OCI-LY3 (cell line): ENCODE results near the gene ZFAND2A.

Source experiments
- H2AFZ ChIP-seq: fragments of 200-600, 300-600 bp; shearing (Covaris generic); 2 replicates; pipeline ENCODE4 v1.6.0; 2014; ENCODE audit warnings: antibody characterized with exemption, low read depth, low read length
- H3K27ac ChIP-seq: fragments of 200-600, 300-600 bp; sonication (generic); 2 replicates; pipeline ENCODE4 v1.5.1; 2014; ENCODE audit warnings: mild to moderate bottlenecking, low read length, moderate library complexity, mixed read lengths
- H3K27me3 ChIP-seq: fragments of 200-600, 300-600 bp; sonication (generic); 2 replicates; pipeline ENCODE4 v1.6.1; 2014; ENCODE audit warnings: low read depth, low read length, mixed read lengths
- H3K36me3 ChIP-seq: fragments of 200-600, 300-600 bp; sonication (generic); replicated peaks from 2 replicates; pipeline ENCODE3; 2014; ENCODE audit warnings: low read depth, low read length, mixed read lengths
- H3K4me1 ChIP-seq: fragments of 300-600, 200-600 bp; sonication (generic); 2 replicates; pipeline ENCODE4 v1.6.1; 2014; ENCODE audit warnings: low read length, mixed read lengths
- H3K4me2 ChIP-seq: fragments of 200-600, 300-600 bp; sonication (generic); 2 replicates; pipeline ENCODE4 v1.6.1; 2014; ENCODE audit warnings: low read length, mixed read lengths
- H3K4me3 ChIP-seq: fragments of 300-600, 200-600 bp; sonication (generic); 2 replicates; pipeline ENCODE4 v1.5.1; 2014; ENCODE audit warnings: antibody characterized with exemption, mild to moderate bottlenecking, low read length, moderate library complexity
- H3K79me2 ChIP-seq: fragments of 300-600, 200-600 bp; shearing (Covaris generic); 2 replicates; pipeline ENCODE4 v1.6.1; 2014; ENCODE audit warnings: mild to moderate bottlenecking, low read length, mixed read lengths
- H3K9ac ChIP-seq: fragments of 300-600, 200-600 bp; shearing (Covaris generic); 2 replicates; pipeline ENCODE4 v1.6.0; 2014; ENCODE audit warnings: mild to moderate bottlenecking, low read length, moderate library complexity
- H3K9me3 ChIP-seq: fragments of 200-600, 300-600 bp; shearing (Covaris generic); 2 replicates; pipeline ENCODE4 v1.6.1; 2014; ENCODE audit warnings: low read length, mixed read lengths; ENCODE audit not compliant: insufficient read depth
- H4K20me1 ChIP-seq: fragments of 200-600, 300-600 bp; sonication (generic); 2 replicates; pipeline ENCODE4 v1.6.1; 2016; ENCODE audit warnings: low read length, mixed read lengths; ENCODE audit not compliant: insufficient read depth
- EZH2phosphoT487 ChIP-seq: fragments of 200-600 bp; shearing (Covaris generic); IDR thresholded peaks from 2 replicates; pipeline ENCODE4 v1.6.1; 2018; ENCODE audit warnings: antibody characterized with exemption, mixed run types, low read depth
- TF ChIP-seq, protein P1 (sequence below): fragments of 200-600, 300-600 bp; sonication (generic); IDR thresholded peaks from 2 replicates; pipeline ENCODE4 v1.5.1; 2014; ENCODE audit warnings: antibody characterized with exemption, low read length, low read depth

The ZFAND2A gene

DNA sequence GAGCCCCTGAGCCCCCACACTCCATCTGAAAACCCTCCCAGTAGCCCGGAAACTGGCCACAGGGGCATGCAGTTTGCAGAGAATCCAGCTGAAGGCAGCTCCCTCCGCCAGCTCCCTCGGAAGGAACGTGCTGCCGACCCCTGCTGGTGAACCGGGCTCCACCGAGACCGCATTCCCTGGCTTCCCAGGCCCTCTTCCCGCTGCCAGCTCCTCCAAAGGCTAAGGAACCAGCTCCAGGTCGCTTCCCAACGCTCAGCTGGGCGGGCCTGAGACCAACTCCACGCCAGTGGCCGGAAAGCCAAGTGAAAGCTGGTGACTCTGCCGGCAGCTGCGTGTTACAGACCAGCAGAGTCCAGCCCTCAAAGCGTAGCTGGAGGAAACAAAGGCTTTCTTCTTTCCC, 36.3 kb downstream of the ZFAND2A start:
- Histone ChIP-seq H3K36me3 (no peaks in the 10 kb centered on the region), H3K79me2 (peaks cover 9% of the 10 kb centered on the region; the same call in 1 of the 2 replicates), H2AFZ (no peak overlapping the region), H3K27me3 (no peaks in the 10 kb centered on the region), H3K9me3 (no peaks in the 10 kb centered on the region), H3K27ac (no peak overlapping the region), H4K20me1 (no peaks in the 10 kb centered on the region), H3K4me2 (no peak overlapping the region), H3K4me1 (no peaks in the 10 kb centered on the region), H3K4me3 (no peak overlapping the region), H3K9ac (no peak overlapping the region)
- TF ChIP-seq, protein P1, sequence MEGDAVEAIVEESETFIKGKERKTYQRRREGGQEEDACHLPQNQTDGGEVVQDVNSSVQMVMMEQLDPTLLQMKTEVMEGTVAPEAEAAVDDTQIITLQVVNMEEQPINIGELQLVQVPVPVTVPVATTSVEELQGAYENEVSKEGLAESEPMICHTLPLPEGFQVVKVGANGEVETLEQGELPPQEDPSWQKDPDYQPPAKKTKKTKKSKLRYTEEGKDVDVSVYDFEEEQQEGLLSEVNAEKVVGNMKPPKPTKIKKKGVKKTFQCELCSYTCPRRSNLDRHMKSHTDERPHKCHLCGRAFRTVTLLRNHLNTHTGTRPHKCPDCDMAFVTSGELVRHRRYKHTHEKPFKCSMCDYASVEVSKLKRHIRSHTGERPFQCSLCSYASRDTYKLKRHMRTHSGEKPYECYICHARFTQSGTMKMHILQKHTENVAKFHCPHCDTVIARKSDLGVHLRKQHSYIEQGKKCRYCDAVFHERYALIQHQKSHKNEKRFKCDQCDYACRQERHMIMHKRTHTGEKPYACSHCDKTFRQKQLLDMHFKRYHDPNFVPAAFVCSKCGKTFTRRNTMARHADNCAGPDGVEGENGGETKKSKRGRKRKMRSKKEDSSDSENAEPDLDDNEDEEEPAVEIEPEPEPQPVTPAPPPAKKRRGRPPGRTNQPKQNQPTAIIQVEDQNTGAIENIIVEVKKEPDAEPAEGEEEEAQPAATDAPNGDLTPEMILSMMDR: no peak

DNA sequence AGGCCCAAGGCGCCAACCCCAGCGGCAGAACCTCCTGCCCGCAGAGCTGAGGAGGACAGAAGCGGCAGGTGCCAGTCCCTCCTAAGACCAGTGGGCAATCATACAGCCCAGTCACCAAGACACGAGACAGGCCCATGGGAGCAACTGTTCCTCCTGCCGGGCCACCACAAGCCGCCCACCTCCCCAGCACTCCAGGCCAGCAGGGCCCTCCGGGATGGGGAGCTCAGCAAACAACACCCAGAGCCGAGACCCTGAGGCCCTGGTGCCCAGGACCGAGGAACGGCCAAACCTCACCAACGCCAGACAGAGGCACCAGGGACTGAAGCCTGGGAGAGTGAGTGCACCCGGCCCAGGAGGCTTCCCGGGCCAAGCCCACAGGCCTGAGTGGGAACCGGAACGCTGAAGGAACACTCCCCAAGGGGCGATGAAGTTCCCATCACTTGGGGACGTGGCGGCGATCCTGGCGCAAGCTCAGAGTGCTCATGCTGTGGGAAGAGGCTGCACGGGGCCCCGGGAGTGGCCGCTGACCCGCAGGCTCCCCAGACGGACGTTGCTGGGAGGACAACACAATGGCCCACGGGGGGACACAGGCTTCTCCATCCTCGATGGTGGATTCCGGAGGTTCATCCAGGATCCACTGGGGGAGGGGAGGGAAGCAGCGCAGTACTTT, 37.0 kb downstream of the ZFAND2A start:
- Histone ChIP-seq H2AFZ (no peak overlapping the region), H3K9ac (no peak overlapping the region), H3K27ac (no peak overlapping the region), H4K20me1 (no peaks in the 10 kb centered on the region), H3K4me1 (no peaks in the 10 kb centered on the region), H3K27me3 (no peaks in the 10 kb centered on the region), H3K4me3 (no peak overlapping the region), H3K4me2 (no peak overlapping the region), H3K36me3 (no peaks in the 10 kb centered on the region), H3K9me3 (no peaks in the 10 kb centered on the region), H3K79me2 (peaks cover 9% of the 10 kb centered on the region; the same call in 1 of the 2 replicates)
- TF ChIP-seq, protein P1: no peak
- no peak for TF ChIP-seq EZH2phosphoT487

DNA sequence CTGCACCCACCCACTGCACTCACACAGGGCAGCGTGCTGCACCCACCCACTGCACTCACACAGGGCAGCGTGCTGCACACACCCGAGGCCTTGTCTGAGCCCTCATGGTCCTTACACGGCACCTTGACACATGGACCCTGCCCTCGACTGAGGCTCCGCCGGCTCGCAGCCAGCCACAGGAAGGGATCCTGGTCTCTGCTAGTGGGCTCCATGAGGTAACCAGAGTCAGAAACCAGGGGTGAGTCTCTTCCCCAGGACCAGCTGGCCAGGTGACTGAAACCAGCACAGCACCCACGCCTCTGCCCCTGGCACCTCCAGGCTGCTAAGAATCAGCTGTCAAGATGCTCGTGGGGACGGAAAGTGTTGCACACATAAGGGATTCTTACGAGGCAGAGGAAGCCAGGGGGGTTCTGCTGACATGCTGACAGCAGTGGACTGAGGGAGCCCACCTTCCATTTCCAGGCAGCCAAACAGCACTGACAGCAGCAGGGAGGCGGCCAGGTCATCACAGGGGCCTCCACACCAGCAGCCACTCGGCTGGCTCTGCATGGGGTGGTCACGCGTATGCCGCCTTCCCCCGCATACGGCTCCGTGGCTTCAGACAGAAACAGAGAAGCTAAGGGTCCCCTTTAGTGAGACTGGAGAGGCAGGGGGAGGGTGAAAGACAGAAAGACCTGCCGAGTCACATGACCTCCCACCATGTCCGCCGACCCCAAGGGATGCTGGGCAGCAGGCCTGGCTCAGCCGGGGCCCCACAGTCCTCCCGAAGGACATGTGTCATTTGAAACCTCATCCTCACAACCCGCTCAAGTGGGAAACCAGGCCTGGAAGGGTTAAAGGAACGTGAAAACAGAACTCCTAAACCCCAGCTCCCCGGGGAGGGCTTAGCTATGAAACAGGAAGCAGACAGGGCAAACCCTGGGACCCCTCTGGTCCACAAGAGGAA, 37.8 kb downstream of the ZFAND2A start:
- Histone ChIP-seq H3K9ac (no peak overlapping the region), H4K20me1 (no peaks in the 10 kb centered on the region), H3K36me3 (no peaks in the 10 kb centered on the region), H3K4me2 (no peak overlapping the region), H3K4me3 (no peak overlapping the region), H3K4me1 (no peaks in the 10 kb centered on the region), H3K9me3 (no peaks in the 10 kb centered on the region), H3K27me3 (no peaks in the 10 kb centered on the region), H3K27ac (no peak overlapping the region), H2AFZ (no peak overlapping the region), H3K79me2 (peaks cover 9% of the 10 kb centered on the region; the same call in 1 of the 2 replicates)
- TF ChIP-seq, protein P1: no peak
- TF ChIP-seq EZH2phosphoT487: no peak

DNA sequence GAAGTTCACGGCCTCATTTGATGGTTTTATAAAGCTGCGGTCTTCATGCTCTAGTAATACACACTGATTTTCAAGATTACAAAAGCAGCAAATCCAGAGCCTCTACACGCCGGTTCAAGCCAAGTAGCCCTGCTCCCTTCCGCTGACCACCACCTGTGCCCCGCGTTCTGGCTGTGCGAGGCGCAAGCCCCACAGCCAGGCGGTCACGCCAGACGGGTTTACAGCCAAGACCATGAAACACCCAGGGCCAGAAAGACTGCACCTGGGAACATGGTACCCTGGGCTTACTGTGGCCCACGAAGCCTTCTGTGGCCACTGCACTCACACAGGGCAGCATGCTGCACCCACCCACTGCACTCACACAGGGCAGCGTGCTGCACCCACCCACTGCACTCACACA, 38.5 kb downstream of the ZFAND2A start:
- H2AFZ ChIP-seq: no peak overlapping the region
- no peak overlapping the region for H3K4me3 ChIP-seq
- no peaks in the 10 kb centered on the region for H3K27me3 ChIP-seq
- H3K79me2 ChIP-seq: peaks cover 9% of the 10 kb centered on the region; the same call in 1 of the 2 replicates
- H3K4me1 ChIP-seq: no peaks in the 10 kb centered on the region
- no peaks in the 10 kb centered on the region for H3K36me3 ChIP-seq
- H3K27ac ChIP-seq: no peak overlapping the region
- no peaks in the 10 kb centered on the region for H3K9me3 ChIP-seq
- H3K4me2 ChIP-seq: no peak overlapping the region
- H3K9ac ChIP-seq: no peak overlapping the region
- TF ChIP-seq EZH2phosphoT487: no peak
- TF ChIP-seq, protein P1: no peak
- H4K20me1 ChIP-seq: no peaks in the 10 kb centered on the region
